HG02759 (cell line): ENCODE measurements around the gene ARMC5.
"Not testable (repeated sequence)": the region's sequence is repeated elsewhere in the genome, so short reads cannot be mapped to it uniquely, and the experiment has no call there.

Experiments
- ATAC-seq: cut with Tn5 transposase; IDR thresholded peaks from one replicate; pipeline ENCODE4 v1.9.1; 2021; ENCODE audit warnings: mild to moderate bottlenecking, moderate library complexity; ENCODE audit not compliant: unreplicated experiment

The ARMC5 gene

DNA sequence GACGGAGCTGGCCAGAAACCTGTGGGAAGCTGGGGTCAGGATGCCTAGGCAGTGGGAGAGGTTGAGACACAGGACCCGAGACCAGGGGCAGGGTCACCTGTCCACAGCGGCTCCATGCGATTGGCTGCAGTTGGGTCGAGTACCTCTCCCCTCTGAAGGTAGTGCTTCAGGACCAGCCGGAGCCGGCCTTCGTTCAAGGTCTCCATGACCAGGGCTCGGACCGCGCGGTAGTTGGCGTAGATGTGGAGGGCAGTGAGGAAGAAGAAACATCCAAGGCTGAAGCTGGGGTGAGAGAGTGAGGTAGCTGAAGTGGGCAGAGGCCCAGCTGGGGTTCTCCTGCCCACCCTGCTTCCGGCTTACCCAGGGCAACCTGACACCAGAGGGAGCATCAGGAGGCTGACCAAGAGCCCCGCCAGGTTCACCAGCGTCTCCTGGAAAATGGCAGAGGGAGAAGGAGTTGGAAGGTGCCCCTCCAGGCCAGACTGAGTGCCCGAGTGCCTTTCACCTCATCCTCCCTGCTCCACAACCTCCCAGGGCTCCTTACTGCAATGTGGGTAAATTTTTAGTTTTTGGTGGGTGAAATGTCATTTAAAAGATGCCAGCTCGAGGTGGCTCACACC, 34.3 kb downstream of the ARMC5 start:
- ATAC-seq = no peak

DNA sequence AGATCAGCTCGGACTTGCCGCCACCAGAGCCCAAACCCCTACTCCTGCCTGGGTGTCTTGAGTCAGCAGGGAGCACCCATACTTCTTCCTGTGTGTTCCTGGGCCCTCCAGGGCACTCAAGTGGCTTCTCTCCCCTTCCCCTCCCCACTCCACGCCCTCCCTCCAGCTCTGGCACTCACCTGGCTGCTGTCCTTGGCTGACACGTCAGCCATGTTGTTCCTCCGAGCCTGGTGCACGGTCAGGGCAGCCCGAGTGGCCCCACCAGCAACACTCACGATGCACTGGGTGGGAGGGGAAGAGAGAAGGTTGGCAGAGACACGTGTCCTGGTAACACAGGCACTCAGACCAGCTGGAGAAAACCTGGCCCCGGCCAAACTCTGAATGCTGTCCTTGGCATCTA, 37.4 kb downstream of the ARMC5 start:
- no peak for ATAC-seq

DNA sequence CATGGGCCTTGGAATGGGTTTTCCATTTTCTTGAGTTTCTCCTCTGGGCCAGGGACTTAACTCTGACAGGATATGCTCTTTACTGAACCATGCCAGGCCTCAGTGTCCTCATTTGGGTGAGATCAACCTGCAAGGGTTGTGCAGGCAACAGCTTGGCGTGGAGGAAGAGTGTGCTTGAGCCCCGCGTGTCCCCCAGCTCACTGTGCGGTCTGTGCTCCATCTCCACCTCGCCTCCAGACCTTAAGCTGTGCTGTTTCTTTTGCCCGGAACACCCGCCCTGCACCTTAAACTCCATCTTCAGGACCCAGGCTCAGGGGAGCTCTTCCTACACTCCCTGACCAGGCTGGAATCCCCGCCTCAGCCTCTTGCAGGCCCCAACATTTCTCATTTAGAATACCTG, 39.2 kb downstream of the ARMC5 start:
- ATAC-seq = no peak

DNA sequence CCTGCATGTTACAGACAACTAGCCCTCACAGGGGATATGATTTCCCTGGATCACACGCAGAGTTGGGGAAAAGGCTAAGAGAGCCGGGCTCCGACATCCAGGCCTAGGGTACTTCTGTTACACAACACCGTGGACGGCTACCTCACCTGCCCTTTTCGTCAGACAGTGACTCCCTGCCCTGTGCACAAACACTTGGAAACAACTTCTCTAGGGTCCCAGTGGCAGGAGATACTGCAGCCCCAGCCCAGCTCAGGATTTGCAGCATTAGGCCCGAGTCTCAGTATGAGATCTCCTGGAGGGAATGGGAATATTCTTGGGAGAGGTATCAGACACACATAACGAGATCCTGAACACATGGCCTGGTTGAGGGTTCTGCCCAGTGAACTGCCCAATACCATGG, 40.6 kb downstream of the ARMC5 start:
- no peak for ATAC-seq

DNA sequence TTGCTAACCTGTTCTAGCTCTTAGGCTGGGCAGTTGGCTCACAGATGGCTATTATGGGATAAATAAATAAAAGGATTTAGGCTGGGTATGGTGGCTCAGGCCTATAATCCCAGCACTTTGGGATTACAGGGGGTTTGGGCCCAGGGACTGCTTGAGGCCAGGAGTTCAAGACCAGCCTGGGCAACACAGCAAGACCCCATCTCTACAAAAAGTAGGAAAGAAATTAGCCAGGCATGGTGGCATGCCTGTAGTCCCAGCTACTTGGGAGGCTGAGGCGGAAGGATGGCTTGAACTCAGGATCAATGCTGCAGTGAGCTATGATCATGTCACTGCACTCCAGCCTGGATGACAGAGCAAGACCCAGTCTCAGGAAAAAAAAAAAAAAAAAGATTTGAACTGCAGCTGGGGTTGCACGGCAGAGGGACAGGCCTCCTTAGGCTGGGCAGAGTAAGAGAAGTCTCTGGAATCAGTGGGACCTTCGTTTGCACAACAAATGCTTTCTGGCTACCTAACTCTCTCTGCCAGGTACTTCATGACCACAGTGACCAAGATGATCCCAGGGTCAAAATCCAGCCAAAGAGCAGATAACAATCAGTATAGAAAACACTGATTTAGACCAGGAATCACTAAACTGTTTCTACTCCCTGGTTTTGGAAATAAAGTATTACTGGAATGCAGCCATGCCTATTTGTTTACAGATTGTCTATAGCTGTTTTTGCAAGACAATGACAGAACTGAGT, 42.1 kb downstream of the ARMC5 start:
- ATAC-seq = no peak

DNA sequence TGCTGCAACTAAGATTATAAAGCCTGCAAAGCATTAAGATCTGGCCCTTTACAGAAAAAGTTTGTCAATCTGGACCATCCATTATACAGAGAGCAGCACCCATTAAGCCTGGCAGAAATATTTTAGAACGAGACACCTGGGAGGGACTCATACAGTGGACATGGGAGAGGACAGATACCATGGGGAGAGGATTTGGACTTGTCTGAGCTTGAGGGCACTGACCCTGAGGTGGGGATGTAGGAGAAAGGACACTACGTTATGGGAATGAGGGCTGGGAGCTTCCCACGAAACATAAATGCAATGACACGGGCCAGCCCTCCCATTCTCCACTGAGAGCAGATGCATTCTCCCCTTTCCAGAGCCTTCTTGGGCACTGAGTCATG, 42.7 kb downstream of the ARMC5 start:
- ATAC-seq = no peak

DNA sequence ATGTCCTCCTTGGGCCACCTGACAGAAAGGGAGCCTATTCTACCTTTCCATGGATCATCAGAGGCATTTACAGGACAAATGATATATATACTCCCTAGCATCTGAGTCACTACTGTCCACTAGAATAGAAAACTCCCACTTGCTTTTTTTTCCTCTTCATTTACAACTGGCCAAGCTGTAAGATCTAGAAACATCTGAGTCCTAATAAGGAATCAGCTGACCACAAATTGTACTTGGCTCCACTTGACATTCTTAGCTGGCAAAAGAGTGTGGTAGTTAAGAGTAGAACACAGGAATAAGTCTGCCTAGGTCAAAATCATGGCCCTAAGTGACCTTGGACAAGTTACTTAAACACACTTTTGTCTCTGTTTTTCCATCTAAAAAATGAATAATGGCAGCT, 43.7 kb downstream of the ARMC5 start:
- no peak for ATAC-seq

DNA sequence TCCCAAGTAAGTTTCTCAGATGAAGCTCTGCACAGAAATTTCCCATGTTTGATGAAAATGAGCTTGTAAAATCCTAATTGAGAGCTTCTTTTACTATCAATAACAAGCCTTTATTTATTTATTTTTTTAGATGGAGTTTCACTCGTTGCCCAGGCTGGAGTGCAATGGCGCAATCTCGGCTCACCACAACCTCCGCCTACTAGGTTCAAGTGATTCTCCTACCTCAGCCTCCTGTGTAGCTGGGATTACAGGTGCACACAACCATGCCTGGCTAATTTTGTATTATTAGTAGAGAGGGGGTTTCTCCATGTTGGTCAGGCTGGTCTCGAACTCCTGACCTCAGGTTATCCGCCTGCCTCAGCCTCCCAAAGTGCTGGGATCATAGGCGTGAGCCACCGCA, 44.3 kb downstream of the ARMC5 start:
- ATAC-seq = not testable (repeated sequence)

DNA sequence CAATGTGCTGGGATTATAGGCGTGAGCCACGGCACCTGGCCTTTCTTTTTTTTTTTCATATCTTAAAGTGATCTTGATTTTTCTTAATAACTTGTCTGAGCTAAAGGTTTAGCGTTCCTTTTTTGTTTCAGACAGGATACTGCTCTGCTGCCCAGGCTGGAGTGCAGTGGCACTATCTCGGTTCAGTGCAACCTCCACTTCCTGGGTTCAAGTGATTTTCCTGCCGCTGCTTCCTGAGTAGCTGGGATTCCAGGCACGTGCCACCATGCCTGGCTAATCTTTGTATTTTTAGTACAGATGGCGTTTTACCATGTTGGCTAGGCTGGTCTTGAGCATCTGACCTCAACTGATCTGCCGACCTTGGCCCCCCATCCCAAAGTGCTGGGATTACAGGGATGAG, 44.9 kb downstream of the ARMC5 start:
- no peak for ATAC-seq

DNA sequence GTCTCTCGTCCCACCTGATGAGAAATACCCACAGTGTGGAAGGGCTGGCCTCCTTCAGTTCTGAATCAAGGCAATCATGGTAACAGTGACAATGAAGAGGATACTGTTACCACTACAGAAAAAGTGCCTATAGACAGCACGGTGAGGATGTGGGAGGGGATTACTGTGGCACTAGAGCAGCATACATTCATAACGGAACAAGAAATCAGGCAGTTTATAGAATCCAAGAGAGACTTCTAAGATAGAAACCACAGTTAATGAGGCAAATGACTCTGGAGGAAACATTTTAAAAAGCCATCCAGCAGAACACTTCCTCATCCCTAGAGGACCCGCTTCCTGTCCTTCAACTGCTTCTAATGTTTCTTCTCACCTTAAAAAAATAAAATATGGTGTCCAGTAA, 46.2 kb downstream of the ARMC5 start:
- ATAC-seq = peak; percentile 42

DNA sequence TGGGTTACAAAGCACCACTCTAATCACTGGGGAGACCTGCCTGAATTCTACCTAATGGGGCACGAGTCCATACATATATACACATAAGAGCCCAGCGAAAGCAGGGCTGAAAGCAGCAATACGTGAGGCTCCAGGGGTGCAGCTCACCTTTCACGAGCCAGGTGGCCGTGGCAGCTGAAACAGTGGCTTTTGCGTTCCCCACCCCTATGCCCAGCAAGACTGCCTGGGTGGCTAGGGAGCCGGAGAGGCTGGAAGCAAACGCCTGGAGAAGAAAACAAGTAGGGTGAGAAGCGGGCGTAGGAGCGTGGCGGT, 48.3 kb downstream of the ARMC5 start:
- peak; percentile 3 for ATAC-seq

DNA sequence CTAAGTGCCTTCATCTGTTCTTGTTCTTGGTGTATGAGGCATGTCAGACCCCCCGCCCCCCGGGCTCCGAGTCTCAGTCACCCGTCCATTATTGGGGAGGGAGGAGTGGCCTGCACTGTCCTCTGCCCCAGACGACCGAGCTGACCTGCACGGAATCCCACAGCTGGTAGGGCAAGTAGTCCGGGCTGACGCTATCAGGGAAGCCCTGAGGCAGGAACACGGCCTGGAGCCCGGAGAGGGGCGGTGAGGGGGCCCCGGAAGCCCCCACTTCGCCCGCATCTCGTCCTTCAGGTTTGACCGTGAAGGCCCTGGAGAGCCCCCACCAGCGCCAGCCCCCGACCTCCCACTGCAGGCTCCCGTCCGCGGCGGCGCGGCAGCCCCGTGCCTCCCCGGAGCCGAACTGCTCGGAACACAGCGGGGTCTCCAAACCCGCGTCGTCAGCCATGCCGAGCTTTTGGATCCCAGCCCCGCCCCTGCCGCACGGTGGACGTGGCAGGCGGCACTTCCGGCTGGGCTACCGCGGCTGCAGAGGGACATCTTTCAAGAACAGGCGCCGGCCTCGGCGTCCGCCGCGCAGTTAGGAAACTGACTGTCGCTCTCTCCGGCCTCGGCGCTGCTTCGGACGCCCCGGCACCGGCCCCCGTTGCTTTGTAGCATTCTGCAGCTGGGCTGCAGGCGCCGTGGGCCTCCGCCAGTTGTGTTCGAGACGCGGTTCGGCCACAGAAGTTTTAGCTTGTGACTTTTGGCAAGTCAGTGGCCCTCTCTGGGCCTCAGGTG, 48.8 kb downstream of the ARMC5 start, which contains the start of gene RUSF1:
Gene RUSF1 (minus strand): TSS at position 463 of the 777 bp plus-strand sequence. CDS start 18 bp downstream, at position 445.
- peak; percentile 93 for ATAC-seq

DNA sequence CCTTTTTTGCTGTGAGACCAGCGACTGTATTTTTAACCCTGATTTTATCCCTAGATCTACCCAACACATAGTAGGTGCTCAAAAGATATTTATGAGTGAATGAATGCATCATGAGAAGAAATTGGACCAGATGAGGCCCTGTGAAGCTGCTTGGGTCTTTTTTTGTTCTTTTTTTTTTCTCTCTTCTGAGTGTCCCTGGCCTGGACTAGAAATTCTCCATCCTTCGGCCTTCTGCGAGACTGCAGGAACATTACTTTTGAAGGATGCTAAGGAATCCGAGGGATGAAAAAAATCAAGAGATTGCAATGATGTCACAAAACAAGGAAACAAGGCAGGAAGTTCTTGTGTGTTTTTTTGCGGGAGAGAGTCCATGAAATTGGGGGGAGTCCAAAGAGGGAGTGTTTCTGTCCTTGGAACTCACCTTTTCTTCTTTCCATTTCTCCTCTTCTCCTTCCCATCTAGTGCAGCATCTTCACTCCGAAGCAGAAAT, 49.5 kb downstream of the ARMC5 start:
- no peak for ATAC-seq

DNA sequence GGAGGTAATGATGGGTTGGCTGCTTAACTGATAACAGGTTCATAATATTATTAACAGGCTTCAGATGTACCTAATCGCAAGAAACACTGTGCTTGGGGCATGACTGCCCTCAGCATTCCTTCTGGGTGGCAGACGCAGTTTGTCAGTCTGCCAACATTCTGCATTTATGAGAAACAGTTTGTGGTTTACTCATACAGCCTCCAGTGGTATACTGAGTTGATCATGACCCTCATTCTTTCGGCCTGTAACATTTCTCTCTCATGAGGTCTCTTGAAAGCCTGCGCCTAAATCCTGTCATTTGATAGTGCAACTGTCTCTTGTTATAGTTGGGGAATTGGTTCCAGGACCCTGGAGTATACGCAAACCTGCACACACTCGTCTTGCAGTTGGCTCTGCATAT, 53.8 kb downstream of the ARMC5 start:
- no peak for ATAC-seq

DNA sequence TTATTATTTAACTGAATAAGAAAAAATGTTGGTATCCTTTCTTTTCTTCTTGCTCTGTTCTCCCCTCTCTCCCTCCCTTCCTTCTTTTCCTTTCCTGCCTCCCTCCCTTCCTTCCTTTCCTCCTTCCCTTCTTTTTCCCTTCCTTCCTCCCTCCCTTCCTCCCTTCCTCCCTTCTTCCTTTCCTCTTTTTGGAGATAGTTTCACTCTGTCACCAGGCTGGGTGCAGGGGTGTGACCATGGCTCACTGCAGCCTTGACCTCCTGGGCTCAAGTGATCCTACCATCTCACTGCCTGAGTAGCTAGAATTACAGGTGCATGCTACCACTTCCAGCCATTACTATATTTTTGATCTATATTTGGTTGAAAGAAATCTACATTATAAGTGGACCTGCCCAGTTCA, 54.6 kb downstream of the ARMC5 start:
- no peak for ATAC-seq
